ENCODE data around the gene AKAP9.

DNA sequence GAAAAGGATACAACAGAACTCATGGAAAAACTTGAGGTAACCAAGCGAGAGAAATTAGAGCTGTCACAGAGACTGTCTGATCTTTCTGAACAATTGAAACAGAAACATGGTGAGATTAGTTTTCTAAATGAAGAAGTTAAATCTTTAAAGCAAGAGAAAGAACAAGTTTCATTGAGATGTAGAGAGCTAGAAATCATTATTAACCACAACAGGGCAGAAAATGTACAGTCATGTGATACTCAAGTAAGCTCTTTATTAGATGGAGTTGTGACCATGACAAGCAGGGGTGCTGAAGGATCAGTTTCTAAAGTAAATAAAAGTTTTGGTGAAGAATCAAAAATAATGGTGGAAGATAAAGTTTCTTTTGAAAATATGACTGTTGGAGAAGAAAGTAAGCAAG is 62.1 kb downstream of the AKAP9 start:
- TF ChIP-seq CTCF (IDR thresholded peaks at IDR 0.05) (no peak), POLR2A (IDR thresholded peaks at IDR 0.05) (no peak)

All from uterus (tissue), 2 donors.